Neural crest cell (in vitro differentiated cells): ENCODE results near the gene ZNF710. TPM values are rescaled to one million over a fixed set of nuclear protein-coding genes. Genes with fewer than 3 reads are reported as not detected.

Experiments used
- DNase-seq: peaks from one replicate; pipeline ENCODE4 v3.0.0; 2021; ENCODE audit warnings: low read depth, mixed read lengths, low spot score
- H3K27ac Mint-ChIP-seq: one replicate; pipeline ENCODE4 v1.8.0; 2021; ENCODE audit warnings: mild to moderate bottlenecking, mixed read lengths; ENCODE audit not compliant: unreplicated experiment
- H3K27me3 Mint-ChIP-seq: 2 replicates; pipeline ENCODE4 v1.8.0; 2021; ENCODE audit warnings: low read depth, mild to moderate bottlenecking, mixed read lengths
- H3K36me3 Mint-ChIP-seq: 2 replicates; pipeline ENCODE4 v1.8.0; 2021; ENCODE audit warnings: low read depth, mild to moderate bottlenecking, mixed read lengths
- H3K4me1 Mint-ChIP-seq: 2 replicates; pipeline ENCODE4 v1.8.0; 2021; ENCODE audit warnings: mixed read lengths
- H3K4me3 Mint-ChIP-seq: one replicate; pipeline ENCODE4 v1.8.0; 2021; ENCODE audit warnings: mild to moderate bottlenecking, mixed read lengths
- H3K9me3 Mint-ChIP-seq: 2 replicates; pipeline ENCODE4 v1.8.0; 2021; ENCODE audit warnings: mixed read lengths
- total RNA-seq: library from RNA; stranded (reverse); gene quantifications from 2 replicates; pipeline ENCODE4 v1.2.1, GENCODE V29; 2021
- TF ChIP-seq, protein P1 (sequence below): fragments of 200-600 bp; sonication (generic); conservative IDR thresholded peaks from 2 replicates; pipeline ENCODE4 v1.5.0; 2021; ENCODE audit warnings: antibody characterized with exemption, mild to moderate bottlenecking

The ZNF710 gene
- total RNA-seq, 1 donor from 2014 or later = 64.4 TPM

DNA sequence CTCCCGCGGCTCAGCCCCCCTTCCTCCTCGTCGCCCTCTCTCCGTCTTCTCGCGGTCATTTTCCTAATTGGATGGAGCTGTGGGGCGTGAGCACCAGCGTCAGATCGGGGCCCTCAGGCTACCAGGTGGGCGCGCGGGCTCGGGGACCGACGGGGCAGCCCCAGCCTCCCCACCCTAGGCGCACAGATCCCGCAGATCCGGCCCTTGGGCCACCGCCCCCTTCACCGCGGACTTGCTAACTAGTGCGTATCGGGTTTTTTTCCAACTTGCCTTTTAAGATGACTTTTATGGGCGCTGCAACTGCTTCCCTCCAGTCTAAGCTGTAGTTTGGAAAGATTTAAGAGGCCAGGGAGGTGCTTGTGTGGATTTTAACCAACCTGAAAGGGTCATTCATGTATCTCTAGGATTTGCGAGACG is 1.3 kb downstream of the ZNF710 start:
- peak overlapping the region; percentile 93 for H3K4me3 Mint-ChIP-seq
- peaks cover 72% of the 10 kb centered on the region for H3K4me1 Mint-ChIP-seq
- no peak for DNase-seq
- H3K9me3 Mint-ChIP-seq = no peaks in the 10 kb centered on the region
- H3K36me3 Mint-ChIP-seq = no peaks in the 10 kb centered on the region
- no peaks in the 10 kb centered on the region for H3K27me3 Mint-ChIP-seq
- peak overlapping the region; percentile 94 for H3K27ac Mint-ChIP-seq
- TF ChIP-seq, protein P1, sequence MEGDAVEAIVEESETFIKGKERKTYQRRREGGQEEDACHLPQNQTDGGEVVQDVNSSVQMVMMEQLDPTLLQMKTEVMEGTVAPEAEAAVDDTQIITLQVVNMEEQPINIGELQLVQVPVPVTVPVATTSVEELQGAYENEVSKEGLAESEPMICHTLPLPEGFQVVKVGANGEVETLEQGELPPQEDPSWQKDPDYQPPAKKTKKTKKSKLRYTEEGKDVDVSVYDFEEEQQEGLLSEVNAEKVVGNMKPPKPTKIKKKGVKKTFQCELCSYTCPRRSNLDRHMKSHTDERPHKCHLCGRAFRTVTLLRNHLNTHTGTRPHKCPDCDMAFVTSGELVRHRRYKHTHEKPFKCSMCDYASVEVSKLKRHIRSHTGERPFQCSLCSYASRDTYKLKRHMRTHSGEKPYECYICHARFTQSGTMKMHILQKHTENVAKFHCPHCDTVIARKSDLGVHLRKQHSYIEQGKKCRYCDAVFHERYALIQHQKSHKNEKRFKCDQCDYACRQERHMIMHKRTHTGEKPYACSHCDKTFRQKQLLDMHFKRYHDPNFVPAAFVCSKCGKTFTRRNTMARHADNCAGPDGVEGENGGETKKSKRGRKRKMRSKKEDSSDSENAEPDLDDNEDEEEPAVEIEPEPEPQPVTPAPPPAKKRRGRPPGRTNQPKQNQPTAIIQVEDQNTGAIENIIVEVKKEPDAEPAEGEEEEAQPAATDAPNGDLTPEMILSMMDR = no peak

DNA sequence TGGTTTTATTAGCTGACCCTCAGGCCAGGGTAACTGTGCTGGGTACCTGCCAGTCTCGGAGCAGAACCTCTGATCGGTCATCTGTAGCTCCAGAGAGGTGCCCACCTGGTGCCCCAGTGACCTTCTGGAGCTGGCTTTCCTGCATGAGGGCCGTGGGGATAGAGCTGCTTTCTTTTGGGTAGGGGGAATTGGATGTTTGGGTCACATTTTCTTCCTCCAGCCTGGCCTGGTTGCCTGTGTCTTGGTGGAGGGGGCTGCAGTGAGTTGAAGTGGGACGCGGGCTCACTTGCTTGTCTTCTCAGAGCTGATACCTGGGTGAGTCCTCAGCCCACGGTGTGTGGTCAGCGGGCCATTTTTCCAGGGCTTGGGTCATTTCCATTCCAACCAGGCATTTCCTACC is 2.6 kb downstream of the ZNF710 start:
- Mint-ChIP-seq H3K27me3 (no peaks in the 10 kb centered on the region), H3K4me1 (peaks cover 72% of the 10 kb centered on the region), H3K4me3 (peak overlapping the region; percentile 93), H3K9me3 (no peaks in the 10 kb centered on the region), H3K27ac (peak overlapping the region; percentile 57), H3K36me3 (no peaks in the 10 kb centered on the region)
- DNase-seq = no peak
- TF ChIP-seq, protein P1 = no peak

DNA sequence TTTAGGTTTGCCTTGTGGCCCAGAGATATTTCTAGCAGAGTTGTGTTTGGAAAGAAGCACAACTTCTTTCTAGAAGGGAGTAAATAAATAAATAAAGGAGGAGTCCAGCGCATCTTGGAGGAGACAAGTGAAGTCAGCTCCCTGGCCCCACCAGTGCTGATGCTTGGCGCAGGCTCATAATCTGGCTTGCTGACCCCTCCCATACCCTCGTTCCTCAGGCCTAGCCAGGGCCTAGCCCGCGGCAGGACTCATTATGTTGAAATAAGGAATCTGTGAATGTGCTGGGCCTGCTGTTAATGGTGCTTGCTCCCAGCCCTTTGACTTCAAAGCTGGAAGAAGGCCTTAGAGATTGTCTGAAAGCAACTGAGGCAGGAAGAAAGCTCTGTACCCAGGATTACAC is 3.1 kb downstream of the ZNF710 start:
- no peak overlapping the region for H3K27ac Mint-ChIP-seq
- H3K4me1 Mint-ChIP-seq = peaks cover 67% of the 10 kb centered on the region

DNA sequence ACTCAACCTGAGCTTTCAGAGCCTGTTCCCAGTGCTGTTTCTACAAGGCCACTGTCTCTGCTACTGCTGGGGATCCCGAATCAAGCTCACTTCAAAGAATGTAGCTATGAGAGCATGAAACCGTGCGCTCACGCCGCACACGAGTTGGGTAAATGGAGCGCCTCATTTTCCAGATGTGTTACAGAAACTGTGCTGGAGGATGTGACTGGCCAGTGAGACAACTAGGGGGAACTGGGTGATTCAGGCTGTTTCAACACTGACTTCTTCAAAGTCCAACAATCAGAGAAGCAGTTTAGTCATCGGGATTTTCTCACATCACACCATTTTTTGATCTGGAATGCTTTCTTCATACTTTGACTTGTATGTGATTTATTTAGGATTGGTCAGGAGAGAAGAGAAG is 3.5 kb downstream of the ZNF710 start:
- TF ChIP-seq, protein P1 = no peak
- Mint-ChIP-seq H3K27me3 (no peaks in the 10 kb centered on the region), H3K27ac (peak overlapping the region; percentile 39), H3K4me1 (peaks cover 64% of the 10 kb centered on the region), H3K4me3 (peak overlapping the region; percentile 93), H3K9me3 (no peaks in the 10 kb centered on the region), H3K36me3 (peaks cover 6% of the 10 kb centered on the region)
- DNase-seq = no peak

More for the DNA sequence above, 3.1 kb downstream of the ZNF710 start:
- TF ChIP-seq, protein P1 = no peak
- Mint-ChIP-seq H3K4me3 (peak overlapping the region; percentile 93), H3K36me3 (peaks cover 1% of the 10 kb centered on the region), H3K27me3 (no peaks in the 10 kb centered on the region), H3K9me3 (no peaks in the 10 kb centered on the region)
- no peak for DNase-seq

DNA sequence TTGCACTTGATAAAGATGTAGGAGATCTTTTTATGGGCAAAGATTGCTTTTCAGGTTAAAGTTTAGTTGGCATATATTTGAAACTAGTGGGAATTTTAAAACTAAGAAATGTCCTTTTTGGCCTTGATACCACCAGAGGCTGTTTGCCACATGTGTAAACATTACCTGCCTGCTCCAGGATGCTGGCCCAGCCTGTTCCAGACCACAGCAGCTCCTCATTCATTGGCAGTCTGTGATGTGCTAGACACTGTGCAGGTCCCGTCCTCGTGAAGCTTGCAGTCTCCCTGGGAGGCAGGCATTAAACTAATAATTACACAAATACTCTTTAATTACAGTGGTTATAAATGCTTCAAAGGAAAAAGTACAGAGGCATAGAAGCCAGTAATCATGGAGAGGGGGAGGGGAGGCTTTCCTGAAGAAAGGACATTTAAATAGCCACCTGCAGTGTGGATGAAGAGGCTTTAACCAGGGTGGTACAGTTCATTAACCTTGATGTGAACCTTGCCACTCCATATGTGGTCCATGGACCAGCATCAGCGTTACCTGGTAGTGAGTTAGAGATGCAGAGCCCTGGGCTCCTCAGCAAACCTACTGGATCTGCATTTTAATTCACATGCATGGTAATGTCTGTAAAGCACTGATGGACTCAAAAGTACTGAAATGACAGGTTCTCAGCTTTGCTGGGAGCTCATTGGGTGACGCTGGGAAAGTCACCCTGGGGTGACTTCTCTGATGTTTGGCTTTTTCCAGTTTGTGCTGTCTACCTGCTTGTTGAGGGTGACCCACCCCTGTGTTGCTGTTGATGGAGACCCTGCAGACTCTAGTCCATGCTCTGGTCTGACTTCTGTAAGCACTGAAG is 5.3 kb downstream of the ZNF710 start:
- Mint-ChIP-seq H3K4me3 (peak overlapping the region; percentile 68), H3K27ac (no peak overlapping the region), H3K27me3 (no peaks in the 10 kb centered on the region), H3K36me3 (peaks cover 15% of the 10 kb centered on the region), H3K9me3 (peaks cover 2% of the 10 kb centered on the region), H3K4me1 (peaks cover 58% of the 10 kb centered on the region)
- TF ChIP-seq, protein P1 = no peak
- no peak for DNase-seq
